Brain microvascular endothelial cell (primary cell): ENCODE data around the gene BCL2L14.
A peak's percentile ranks its signal among the peaks of the same experiment; 100 is the strongest.

Experiments used
- DNase-seq: peaks from one replicate; pipeline ENCODE4 v3.0.0-alpha.2; 2020
- H3K27ac ChIP-seq: fragments of 250-450 bp; sonication (Bioruptor Pico); 2 replicates; pipeline ENCODE4 v1.5.1; 2020; ENCODE audit warnings: mild to moderate bottlenecking, moderate library complexity
- H3K27me3 ChIP-seq: fragments of 250-450 bp; sonication (Bioruptor Pico); replicated peaks from 2 replicates; pipeline ENCODE4 v1.5.1; 2020; ENCODE audit warnings: mild to moderate bottlenecking
- H3K36me3 ChIP-seq: fragments of 250-450 bp; sonication (Bioruptor Pico); replicated peaks from 2 replicates; pipeline ENCODE4 v1.5.1; 2020; ENCODE audit warnings: mild to moderate bottlenecking
- H3K4me3 ChIP-seq: 2 replicates; pipeline ENCODE4 v1.5.1; 2011; ENCODE audit warnings: low read depth, mild to moderate bottlenecking, control low read depth, low read length, moderate library complexity
- CTCF ChIP-seq: IDR thresholded peaks from 2 replicates; pipeline ENCODE4 v1.5.1; 2011; ENCODE audit warnings: low read depth, mild to moderate bottlenecking, moderate library complexity, low read length, control low read depth, inconsistent platforms; ENCODE audit errors: missing control alignments
- in situ Hi-C: cut with HindIII; loops from 2 replicates; pipeline ENCODE4 v1.10.0; 2017; ENCODE audit warnings: low sequenced_read_pairs, low pct_ligation_motif_present

BCL2L14 gene

GRCh38 chr12:12091071-12091470 is 20.3 kb downstream of the BCL2L14 start:
- no peak for DNase-seq
- TF ChIP-seq CTCF: no peak
- H3K36me3 ChIP-seq: no peaks in the 10 kb centered on the region
- H3K27me3 ChIP-seq: no peaks in the 10 kb centered on the region
- no peak overlapping the region for H3K27ac ChIP-seq
- in situ Hi-C loops: loop anchor here (25.0 kb wide), 1 partner anchor 246 kb away; no protein-coding TSS in a partner anchor
- no peak overlapping the region for H3K4me3 ChIP-seq

GRCh38 chr12:12091977-12092663 is 21.4 kb downstream of the BCL2L14 start:
- DNase-seq: no peak
- in situ Hi-C loops: loop anchor here (25.0 kb wide), 1 partner anchor 245 kb away; no protein-coding TSS in a partner anchor
- H3K36me3 ChIP-seq: no peaks in the 10 kb centered on the region
- no peaks in the 10 kb centered on the region for H3K27me3 ChIP-seq
- no peak overlapping the region for H3K4me3 ChIP-seq
- no peak for TF ChIP-seq CTCF
- no peak overlapping the region for H3K27ac ChIP-seq

GRCh38 chr12:12094481-12094880 is 23.7 kb downstream of the BCL2L14 start:
- no peaks in the 10 kb centered on the region for H3K27me3 ChIP-seq
- DNase-seq: no peak
- H3K4me3 ChIP-seq: no peak overlapping the region
- peak overlapping the region; percentile 64 for H3K27ac ChIP-seq
- in situ Hi-C loops: loop anchor here (25.0 kb wide), 1 partner anchor 243 kb away; no protein-coding TSS in a partner anchor
- H3K36me3 ChIP-seq: no peaks in the 10 kb centered on the region
- TF ChIP-seq CTCF: no peak

- Histone ChIP-seq H3K36me3 (no peaks in the 10 kb centered on the region), H3K27ac (no peak overlapping the region), H3K4me3 (no peak overlapping the region), H3K27me3 (no peaks in the 10 kb centered on the region)
- in situ Hi-C loops: loop anchor here (25.0 kb wide), 1 partner anchor 242 kb away; no protein-coding TSS in a partner anchor
- TF ChIP-seq CTCF: no peak
- peak; percentile 74 for DNase-seq
These were observed 24.3 kb downstream of the BCL2L14 start for GRCh38 chr12:12095021-12095420.

GRCh38 chr12:12097891-12098690 is 27.4 kb downstream of the BCL2L14 start:
- Histone ChIP-seq H3K27me3 (no peaks in the 10 kb centered on the region), H3K4me3 (no peak overlapping the region), H3K27ac (no peak overlapping the region), H3K36me3 (no peaks in the 10 kb centered on the region)
- TF ChIP-seq CTCF: no peak
- DNase-seq: no peak
- in situ Hi-C loops: loop anchor here (25.0 kb wide), 1 partner anchor 239 kb away; no protein-coding TSS in a partner anchor
